ENCODE results near the gene GKAP1.

GRCh38 chr9:83698976-83699585 lies 118.5 kb downstream of the GKAP1 start:
- TF ChIP-seq ESRRA (CRISPR knock-in tag; IDR thresholded peaks at IDR 0.05; ENCODE audit: borderline replicate concordance) (no peak), TCF7 (CRISPR knock-in tag; IDR thresholded peaks at IDR 0.05; ENCODE audit: low read depth) (no peak)
- TF ChIP-seq, protein P1, sequence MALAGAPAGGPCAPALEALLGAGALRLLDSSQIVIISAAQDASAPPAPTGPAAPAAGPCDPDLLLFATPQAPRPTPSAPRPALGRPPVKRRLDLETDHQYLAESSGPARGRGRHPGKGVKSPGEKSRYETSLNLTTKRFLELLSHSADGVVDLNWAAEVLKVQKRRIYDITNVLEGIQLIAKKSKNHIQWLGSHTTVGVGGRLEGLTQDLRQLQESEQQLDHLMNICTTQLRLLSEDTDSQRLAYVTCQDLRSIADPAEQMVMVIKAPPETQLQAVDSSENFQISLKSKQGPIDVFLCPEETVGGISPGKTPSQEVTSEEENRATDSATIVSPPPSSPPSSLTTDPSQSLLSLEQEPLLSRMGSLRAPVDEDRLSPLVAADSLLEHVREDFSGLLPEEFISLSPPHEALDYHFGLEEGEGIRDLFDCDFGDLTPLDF (CRISPR knock-in tag; IDR thresholded peaks at IDR 0.05) = no peak

All from WTC11 (cell line).